GM12873 (cell line): ENCODE results near the gene GTF2H2C.

Source experiments
- TF ChIP-seq, protein P1 (sequence below): IDR thresholded peaks from 2 replicates; pipeline ENCODE4 v1.5.1; 2012; ENCODE audit warnings: low read depth, mild to moderate bottlenecking, moderate library complexity, low read length, control low read depth; ENCODE audit not compliant: insufficient read depth; ENCODE audit errors: missing control alignments

GTF2H2C gene

DNA sequence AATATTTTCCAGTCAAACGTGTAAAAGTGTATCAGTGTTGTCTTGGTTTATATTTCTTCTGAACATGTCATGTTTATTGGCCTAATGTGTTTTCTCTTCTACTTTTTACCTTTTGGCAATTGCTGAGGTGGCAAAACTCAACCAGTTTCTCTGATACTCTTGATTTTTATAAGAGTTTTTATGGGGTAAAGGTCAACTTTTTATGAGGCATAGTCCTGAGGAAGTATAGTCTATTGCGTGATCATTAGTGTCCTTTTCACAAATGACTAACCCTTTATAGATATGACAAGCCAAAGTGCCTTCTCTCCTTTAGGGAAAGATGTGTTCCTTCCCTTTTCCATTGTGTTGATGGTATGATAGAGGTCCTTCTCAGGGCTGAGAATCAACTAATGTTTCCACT is 34.5 kb upstream of the GTF2H2C start:
- TF ChIP-seq, protein P1, sequence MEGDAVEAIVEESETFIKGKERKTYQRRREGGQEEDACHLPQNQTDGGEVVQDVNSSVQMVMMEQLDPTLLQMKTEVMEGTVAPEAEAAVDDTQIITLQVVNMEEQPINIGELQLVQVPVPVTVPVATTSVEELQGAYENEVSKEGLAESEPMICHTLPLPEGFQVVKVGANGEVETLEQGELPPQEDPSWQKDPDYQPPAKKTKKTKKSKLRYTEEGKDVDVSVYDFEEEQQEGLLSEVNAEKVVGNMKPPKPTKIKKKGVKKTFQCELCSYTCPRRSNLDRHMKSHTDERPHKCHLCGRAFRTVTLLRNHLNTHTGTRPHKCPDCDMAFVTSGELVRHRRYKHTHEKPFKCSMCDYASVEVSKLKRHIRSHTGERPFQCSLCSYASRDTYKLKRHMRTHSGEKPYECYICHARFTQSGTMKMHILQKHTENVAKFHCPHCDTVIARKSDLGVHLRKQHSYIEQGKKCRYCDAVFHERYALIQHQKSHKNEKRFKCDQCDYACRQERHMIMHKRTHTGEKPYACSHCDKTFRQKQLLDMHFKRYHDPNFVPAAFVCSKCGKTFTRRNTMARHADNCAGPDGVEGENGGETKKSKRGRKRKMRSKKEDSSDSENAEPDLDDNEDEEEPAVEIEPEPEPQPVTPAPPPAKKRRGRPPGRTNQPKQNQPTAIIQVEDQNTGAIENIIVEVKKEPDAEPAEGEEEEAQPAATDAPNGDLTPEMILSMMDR: no peak

DNA sequence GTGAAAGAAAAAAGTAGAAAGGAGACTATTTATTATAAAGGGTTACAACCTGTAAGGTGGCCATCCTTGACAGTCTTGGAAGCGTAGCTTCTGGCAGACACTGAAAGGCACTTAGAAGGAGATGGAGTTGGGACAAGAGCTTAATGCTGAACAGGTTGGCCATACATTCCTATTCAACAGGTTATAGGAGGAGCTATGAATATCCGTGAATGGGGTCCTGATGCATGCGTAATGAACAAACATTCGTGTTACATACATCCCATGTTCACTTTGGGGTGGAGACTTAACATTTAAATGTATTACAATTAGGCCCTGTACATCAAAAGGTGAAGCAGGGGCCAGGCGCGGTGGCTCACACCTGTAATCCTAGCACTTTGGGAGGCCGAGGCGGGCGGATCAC is 33.3 kb upstream of the GTF2H2C start:
- TF ChIP-seq, protein P1: no peak

DNA sequence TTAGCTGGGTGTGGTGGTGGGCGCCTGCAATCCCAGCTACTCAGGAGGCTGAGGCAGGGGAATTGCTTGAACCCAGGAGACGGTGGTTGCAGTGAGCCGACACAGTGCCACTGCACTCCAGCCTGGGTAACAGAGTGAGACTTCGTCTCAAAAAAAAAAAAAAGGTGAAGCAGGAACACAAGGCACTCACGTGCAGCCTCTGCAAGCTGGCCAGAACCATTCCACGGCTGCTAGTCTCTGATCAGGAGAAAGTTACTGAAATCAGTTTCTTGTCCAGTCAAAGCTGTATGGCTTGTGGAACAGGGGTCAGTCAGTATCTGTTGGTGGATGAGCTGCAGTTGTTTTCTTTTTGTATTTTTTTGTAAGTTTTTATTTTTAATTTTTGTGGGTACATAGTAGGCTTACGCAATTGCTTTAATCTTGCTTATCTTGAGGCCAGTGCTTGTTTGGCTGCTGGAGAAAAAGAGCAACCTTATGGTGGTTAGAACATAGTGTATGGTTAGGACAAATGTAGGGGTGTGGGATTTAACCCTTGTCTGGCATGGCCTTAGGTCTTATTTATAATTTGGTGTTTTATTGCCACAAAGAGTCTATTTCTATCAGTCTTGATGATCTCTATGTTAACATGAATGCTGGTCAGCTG is 32.7 kb upstream of the GTF2H2C start:
- TF ChIP-seq, protein P1: no peak

DNA sequence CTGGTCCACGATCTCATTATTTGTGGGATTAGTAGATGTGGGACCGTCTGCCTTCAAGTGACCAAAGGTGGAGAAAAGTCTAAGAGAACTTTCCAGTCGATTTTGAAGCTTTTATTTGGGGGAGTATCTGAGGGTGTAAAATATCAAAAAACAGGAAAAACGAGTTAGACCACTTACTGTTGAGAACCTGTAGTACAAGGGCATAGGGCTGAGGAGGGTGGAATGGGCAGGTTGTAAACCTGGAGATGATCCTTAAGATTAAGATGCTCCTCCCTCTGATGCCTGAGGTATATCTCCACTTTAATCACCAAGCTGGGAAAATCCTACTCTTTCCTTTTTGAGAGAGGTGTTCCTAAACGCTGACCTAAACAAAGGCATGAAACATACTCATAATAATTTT is 32.0 kb upstream of the GTF2H2C start:
- TF ChIP-seq, protein P1: no peak

DNA sequence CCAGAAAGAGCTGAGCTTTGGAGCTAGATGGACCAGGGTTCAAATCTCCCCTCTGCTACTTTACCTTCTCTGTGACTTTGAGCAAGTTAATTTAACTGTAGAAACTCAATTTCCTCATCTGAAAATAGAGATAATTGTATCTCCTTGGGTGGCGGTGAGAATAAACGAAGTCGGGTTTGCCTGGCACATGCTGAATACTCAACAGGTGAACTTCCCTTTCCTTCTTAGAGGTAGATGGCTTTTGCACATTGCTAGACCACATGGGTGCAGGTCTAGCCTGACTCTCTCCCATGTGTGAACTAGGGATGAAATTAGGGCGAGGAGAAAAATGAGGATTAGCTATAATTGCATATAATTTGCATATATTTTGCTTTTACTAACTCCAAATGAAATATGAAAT is 31.4 kb upstream of the GTF2H2C start:
- TF ChIP-seq, protein P1: no peak

DNA sequence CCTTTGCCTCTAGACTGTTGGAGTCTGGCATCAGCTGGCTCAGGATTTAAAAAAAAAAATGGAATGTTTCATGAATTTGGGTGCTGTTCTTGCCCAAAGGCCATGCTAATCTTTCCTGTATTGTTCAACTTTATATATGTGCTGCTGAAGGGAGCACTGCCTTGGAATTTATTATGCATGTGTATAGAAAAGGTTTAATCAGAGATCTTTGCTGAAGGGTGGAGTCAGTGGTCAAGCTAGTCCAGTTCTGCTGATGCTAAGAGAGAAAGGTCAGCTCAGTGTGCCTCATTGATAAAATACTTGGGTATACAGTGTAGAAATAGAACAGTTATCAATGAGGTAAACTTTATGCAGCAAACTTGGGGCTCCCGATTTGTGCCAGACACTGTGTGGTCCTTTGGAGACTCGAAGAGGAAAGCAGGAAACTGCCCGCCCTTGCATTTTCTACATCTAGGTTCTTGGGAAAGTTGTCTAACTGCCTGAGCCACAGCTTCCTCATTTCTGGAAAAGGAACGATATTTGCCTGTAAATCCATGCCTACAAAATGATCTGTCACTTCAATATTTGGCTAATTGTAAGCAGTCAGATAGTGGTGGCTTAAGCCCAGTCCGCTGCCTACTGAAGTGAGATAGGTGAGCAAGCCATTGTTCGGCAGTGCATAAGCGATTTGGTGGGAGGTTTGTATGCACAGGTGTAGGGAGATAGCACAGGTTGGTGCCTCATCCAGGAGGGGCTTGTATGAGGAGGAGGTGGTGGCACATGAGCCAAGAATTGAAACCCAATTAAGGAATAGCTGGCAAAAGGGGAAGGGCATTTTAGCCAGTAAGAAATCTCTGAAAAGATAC is 29.2 kb upstream of the GTF2H2C start:
- TF ChIP-seq, protein P1: no peak

DNA sequence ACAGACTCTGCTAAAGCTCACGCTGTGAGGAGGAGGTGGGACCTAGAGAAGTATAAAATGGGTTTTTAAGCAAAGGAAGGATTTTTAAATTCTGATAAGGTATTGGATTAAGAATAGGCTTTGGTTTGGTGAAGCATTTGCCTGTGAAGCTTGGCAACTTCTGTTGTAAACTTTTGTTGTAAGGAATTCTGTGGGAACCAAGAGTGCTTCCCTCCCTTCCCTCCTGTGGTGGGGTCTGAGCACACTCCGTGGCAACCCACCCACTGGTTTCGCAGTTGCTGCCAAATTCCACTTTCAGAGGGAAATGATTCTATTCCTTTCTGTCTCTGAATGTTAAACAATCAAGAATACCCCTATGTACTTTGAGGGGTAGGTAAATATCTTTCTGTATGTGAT is 28.6 kb upstream of the GTF2H2C start:
- TF ChIP-seq, protein P1: no peak
